HG02938 (cell line): Measurements from ENCODE around the gene NRG3.

Experiments
- ATAC-seq: cut with Tn5 transposase; IDR thresholded peaks from one replicate; pipeline ENCODE4 v1.9.1; 2021; ENCODE audit warnings: mild to moderate bottlenecking, moderate library complexity; ENCODE audit not compliant: unreplicated experiment

Gene NRG3

GRCh38 chr10:81874875-81875466 lies at the start of gene NRG3:
Gene NRG3, plus strand, starts transcription at chr10:81875194.
- peak; percentile 15 for ATAC-seq

- ATAC-seq: no peak
These were observed 46.7 kb upstream of the NRG3 start for GRCh38 chr10:81828251-81828650.

- ATAC-seq: no peak
These were observed 43.9 kb upstream of the NRG3 start for GRCh38 chr10:81831060-81831459.

- ATAC-seq: no peak
These were observed 36.0 kb upstream of the NRG3 start for GRCh38 chr10:81838950-81839349.

GRCh38 chr10:81843042-81843441 lies 32.0 kb upstream of the NRG3 start:
- ATAC-seq: no peak

GRCh38 chr10:81847675-81848074 lies 27.3 kb upstream of the NRG3 start:
- no peak for ATAC-seq

- no peak for ATAC-seq
These were observed 26.5 kb upstream of the NRG3 start for GRCh38 chr10:81848514-81848913.

GRCh38 chr10:81848931-81849330 lies 26.1 kb upstream of the NRG3 start:
- ATAC-seq: no peak

GRCh38 chr10:81862596-81862995 lies 12.4 kb upstream of the NRG3 start:
- no peak for ATAC-seq

GRCh38 chr10:81863771-81864170 lies 11.2 kb upstream of the NRG3 start:
- ATAC-seq: no peak

- ATAC-seq: no peak
These were observed 9.4 kb upstream of the NRG3 start for GRCh38 chr10:81865581-81865980.

- ATAC-seq: peak; percentile 99
These were observed 8.2 kb upstream of the NRG3 start for GRCh38 chr10:81866753-81867152.

- no peak for ATAC-seq
These were observed 4.5 kb upstream of the NRG3 start for GRCh38 chr10:81870472-81870871.

- no peak for ATAC-seq
These were observed 3.4 kb upstream of the NRG3 start for GRCh38 chr10:81871558-81871957.

GRCh38 chr10:81872206-81872862 lies 2.7 kb upstream of the NRG3 start:
- no peak for ATAC-seq

GRCh38 chr10:81873231-81873931 lies 1.6 kb upstream of the NRG3 start:
- no peak for ATAC-seq

GRCh38 chr10:81873932-81874816 lies 820 bp upstream of the NRG3 start:
- peak; percentile 40 for ATAC-seq

- ATAC-seq: no peak
These were observed 666 bp downstream of the NRG3 start for GRCh38 chr10:81875467-81876252.

- ATAC-seq: no peak
These were observed 1.5 kb downstream of the NRG3 start for GRCh38 chr10:81876253-81877077.

- no peak for ATAC-seq
These were observed 2.6 kb downstream of the NRG3 start for GRCh38 chr10:81877596-81877995.
